Measurements from ENCODE around the gene FOXB1.

The FOXB1 gene

GRCh38 chr15:60035344-60035743 lies 31.2 kb downstream of the FOXB1 start:
- no peak for DNase-seq (ENCODE audit: low read depth, low spot score)
- H3K4me3 ChIP-seq (ENCODE audit: low read depth, low read length), result no peak overlapping the region
- POLR2A ChIA-PET, result no interaction called here
- CTCF ChIA-PET, result no interaction called here
- TF ChIP-seq, protein P1, sequence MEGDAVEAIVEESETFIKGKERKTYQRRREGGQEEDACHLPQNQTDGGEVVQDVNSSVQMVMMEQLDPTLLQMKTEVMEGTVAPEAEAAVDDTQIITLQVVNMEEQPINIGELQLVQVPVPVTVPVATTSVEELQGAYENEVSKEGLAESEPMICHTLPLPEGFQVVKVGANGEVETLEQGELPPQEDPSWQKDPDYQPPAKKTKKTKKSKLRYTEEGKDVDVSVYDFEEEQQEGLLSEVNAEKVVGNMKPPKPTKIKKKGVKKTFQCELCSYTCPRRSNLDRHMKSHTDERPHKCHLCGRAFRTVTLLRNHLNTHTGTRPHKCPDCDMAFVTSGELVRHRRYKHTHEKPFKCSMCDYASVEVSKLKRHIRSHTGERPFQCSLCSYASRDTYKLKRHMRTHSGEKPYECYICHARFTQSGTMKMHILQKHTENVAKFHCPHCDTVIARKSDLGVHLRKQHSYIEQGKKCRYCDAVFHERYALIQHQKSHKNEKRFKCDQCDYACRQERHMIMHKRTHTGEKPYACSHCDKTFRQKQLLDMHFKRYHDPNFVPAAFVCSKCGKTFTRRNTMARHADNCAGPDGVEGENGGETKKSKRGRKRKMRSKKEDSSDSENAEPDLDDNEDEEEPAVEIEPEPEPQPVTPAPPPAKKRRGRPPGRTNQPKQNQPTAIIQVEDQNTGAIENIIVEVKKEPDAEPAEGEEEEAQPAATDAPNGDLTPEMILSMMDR (IDR thresholded peaks at IDR 0.05; ENCODE audit: insufficient read depth, low read length, missing control alignments), result no peak

DNA sequence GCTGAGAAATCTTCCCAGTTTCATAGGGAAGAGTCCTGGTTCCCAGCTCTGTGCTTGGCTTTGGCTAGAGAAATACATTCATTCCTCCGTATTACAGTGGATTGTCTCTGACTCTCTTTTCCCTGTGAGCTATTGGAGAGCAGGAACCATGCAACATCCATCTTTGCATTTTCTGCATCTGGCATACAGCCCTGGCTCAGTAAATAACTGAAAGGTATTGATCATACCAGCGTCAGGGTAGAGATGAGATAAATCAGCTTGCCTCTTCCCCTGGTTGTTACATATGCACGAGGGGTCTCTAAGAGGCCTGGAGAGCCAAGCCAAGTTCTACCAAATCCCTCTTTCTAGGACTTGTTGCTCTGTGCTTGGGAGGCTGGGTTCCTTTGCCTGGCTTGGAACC lies 35.2 kb downstream of the FOXB1 start:
- CTCF ChIA-PET, result interaction anchor here (0.8 kb wide), 1 partner anchor 316 kb away, joined by 3 read pairs; no protein-coding TSS in a partner anchor

GRCh38 chr15:60043744-60044435 lies 39.8 kb downstream of the FOXB1 start:
- no peak for DNase-seq (ENCODE audit: low read depth, low spot score)
- ChIA-PET CTCF (no interaction called here), POLR2A (no interaction called here)
- TF ChIP-seq, protein P1 (IDR thresholded peaks at IDR 0.05; ENCODE audit: insufficient read depth, low read length, missing control alignments), result no peak
- H3K4me3 ChIP-seq (ENCODE audit: low read depth, low read length), result no peak overlapping the region

More for the DNA sequence above, 35.2 kb downstream of the FOXB1 start:
- DNase-seq (ENCODE audit: low read depth, low spot score), result no peak
- H3K4me3 ChIP-seq (ENCODE audit: low read depth, low read length), result no peak overlapping the region
- POLR2A ChIA-PET, result no interaction called here
- TF ChIP-seq, protein P1 (IDR thresholded peaks at IDR 0.05; ENCODE audit: insufficient read depth, low read length, missing control alignments), result no peak

- no peak for DNase-seq (ENCODE audit: low read depth, low spot score)
- CTCF ChIA-PET, result no interaction called here
These were observed 40.6 kb downstream of the FOXB1 start for GRCh38 chr15:60044636-60045270.

DNA sequence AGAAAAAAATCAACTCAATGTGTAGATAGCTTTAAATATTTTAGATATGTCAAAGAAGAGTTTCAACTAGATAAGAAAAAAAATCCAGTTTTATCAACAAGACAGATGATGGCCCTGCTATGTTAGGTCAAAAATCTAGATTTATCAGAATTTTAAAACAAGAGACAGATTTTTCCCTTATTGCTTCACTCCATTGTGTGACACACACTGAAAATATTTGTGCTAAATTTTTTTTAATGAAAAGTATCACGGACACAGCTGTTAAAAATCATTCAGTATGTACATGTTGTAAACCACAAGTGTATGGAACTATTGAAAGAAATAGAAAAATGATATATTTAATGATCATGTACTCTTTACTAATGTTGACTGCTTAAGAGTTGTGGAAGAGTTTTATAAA lies 43.6 kb downstream of the FOXB1 start:
- H3K4me3 ChIP-seq (ENCODE audit: low read depth, low read length), result no peak overlapping the region
- no peak for DNase-seq (ENCODE audit: low read depth, low spot score)
- CTCF ChIA-PET, result no interaction called here
- POLR2A ChIA-PET, result no interaction called here
- TF ChIP-seq, protein P1 (IDR thresholded peaks at IDR 0.05; ENCODE audit: insufficient read depth, low read length, missing control alignments), result no peak

More at GRCh38 chr15:60044636-60045270, 40.6 kb downstream of the FOXB1 start:
- POLR2A ChIA-PET, result no interaction called here
- TF ChIP-seq, protein P1 (IDR thresholded peaks at IDR 0.05; ENCODE audit: insufficient read depth, low read length, missing control alignments), result no peak
- H3K4me3 ChIP-seq (ENCODE audit: low read depth, low read length), result no peak overlapping the region

GRCh38 chr15:60049948-60050347 lies 45.8 kb downstream of the FOXB1 start:
- TF ChIP-seq, protein P1 (IDR thresholded peaks at IDR 0.05; ENCODE audit: insufficient read depth, low read length, missing control alignments), result no peak
- no peak for DNase-seq (ENCODE audit: low read depth, low spot score)
- ChIA-PET POLR2A (no interaction called here), CTCF (no interaction called here)
- no peak overlapping the region for H3K4me3 ChIP-seq (ENCODE audit: low read depth, low read length)

Measured in AG04449 (cell line).